Panc1 (cell line): ENCODE data around the gene ROCK2.

ENCODE experiments used
- POLR2AphosphoS5 ChIP-seq: IDR thresholded peaks from 2 replicates; pipeline ENCODE4 v1.6.1; 2012; ENCODE audit warnings: mild to moderate bottlenecking, low read depth, low read length, moderate library complexity
- SIN3A ChIP-seq: IDR thresholded peaks from 2 replicates; pipeline ENCODE4 v1.6.1; 2012; ENCODE audit warnings: low read depth, mild to moderate bottlenecking, low read length, moderate library complexity, borderline replicate concordance; ENCODE audit not compliant: insufficient read depth
- TCF7L2 ChIP-seq: IDR thresholded peaks from 2 replicates; pipeline ENCODE4 v1.6.1; 2011; ENCODE audit warnings: mild to moderate bottlenecking, low read depth, low read length, inconsistent platforms
- TF ChIP-seq, protein P1 (sequence below): fragments of 450-650 bp; IDR thresholded peaks from 2 replicates; pipeline ENCODE4 v1.5.1; 2017; ENCODE audit warnings: mild to moderate bottlenecking
- TF ChIP-seq, protein P2 (sequence below), 2 experiments: IDR thresholded peaks; 2 replicates each; pipeline ENCODE4 v1.6.1; 2011 to 2012; ENCODE audit warnings: low read depth in 2 of 2, control low read depth in 1 of 2, low read length in 1 of 2, mild to moderate bottlenecking in 1 of 2, moderate library complexity in 1 of 2; ENCODE audit not compliant: insufficient read depth in 1 of 2

DNA sequence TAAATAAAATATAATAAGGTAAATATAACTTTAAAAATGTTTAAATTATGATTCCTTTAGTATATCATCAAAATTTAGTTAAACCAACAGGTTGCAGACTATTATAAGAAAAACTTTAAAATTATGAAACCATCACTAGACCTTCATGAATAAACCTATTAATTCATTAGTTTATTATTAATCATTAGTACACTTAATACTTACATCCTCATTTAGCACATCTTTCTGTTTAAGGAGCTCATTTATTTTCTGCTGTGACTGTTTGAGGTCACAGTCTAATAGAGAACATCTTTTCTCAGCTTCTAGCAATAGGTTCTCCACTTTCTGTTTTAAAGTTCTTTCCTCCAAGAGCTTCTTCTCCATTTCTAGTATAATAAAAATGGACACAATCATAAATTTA lies 136.4 kb downstream of the ROCK2 start:
- TF ChIP-seq, protein P1, sequence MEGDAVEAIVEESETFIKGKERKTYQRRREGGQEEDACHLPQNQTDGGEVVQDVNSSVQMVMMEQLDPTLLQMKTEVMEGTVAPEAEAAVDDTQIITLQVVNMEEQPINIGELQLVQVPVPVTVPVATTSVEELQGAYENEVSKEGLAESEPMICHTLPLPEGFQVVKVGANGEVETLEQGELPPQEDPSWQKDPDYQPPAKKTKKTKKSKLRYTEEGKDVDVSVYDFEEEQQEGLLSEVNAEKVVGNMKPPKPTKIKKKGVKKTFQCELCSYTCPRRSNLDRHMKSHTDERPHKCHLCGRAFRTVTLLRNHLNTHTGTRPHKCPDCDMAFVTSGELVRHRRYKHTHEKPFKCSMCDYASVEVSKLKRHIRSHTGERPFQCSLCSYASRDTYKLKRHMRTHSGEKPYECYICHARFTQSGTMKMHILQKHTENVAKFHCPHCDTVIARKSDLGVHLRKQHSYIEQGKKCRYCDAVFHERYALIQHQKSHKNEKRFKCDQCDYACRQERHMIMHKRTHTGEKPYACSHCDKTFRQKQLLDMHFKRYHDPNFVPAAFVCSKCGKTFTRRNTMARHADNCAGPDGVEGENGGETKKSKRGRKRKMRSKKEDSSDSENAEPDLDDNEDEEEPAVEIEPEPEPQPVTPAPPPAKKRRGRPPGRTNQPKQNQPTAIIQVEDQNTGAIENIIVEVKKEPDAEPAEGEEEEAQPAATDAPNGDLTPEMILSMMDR, result no peak
- TF ChIP-seq POLR2AphosphoS5 (no peak), TCF7L2 (no peak), SIN3A (no peak)
- TF ChIP-seq, protein P2, sequence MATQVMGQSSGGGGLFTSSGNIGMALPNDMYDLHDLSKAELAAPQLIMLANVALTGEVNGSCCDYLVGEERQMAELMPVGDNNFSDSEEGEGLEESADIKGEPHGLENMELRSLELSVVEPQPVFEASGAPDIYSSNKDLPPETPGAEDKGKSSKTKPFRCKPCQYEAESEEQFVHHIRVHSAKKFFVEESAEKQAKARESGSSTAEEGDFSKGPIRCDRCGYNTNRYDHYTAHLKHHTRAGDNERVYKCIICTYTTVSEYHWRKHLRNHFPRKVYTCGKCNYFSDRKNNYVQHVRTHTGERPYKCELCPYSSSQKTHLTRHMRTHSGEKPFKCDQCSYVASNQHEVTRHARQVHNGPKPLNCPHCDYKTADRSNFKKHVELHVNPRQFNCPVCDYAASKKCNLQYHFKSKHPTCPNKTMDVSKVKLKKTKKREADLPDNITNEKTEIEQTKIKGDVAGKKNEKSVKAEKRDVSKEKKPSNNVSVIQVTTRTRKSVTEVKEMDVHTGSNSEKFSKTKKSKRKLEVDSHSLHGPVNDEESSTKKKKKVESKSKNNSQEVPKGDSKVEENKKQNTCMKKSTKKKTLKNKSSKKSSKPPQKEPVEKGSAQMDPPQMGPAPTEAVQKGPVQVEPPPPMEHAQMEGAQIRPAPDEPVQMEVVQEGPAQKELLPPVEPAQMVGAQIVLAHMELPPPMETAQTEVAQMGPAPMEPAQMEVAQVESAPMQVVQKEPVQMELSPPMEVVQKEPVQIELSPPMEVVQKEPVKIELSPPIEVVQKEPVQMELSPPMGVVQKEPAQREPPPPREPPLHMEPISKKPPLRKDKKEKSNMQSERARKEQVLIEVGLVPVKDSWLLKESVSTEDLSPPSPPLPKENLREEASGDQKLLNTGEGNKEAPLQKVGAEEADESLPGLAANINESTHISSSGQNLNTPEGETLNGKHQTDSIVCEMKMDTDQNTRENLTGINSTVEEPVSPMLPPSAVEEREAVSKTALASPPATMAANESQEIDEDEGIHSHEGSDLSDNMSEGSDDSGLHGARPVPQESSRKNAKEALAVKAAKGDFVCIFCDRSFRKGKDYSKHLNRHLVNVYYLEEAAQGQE (IDR thresholded peaks at IDR 0.05; ENCODE audit: insufficient read depth in 1 of 2, low read depth in 2 of 2, low read length in 1 of 2), result no peak
